Neural cell (in vitro differentiated cells): ENCODE results near the gene TMEM190. TPM values are rescaled to one million over a fixed set of nuclear protein-coding genes. Genes with fewer than 3 reads are reported as not detected.

Source experiments
- H2AFZ ChIP-seq: fragments of 200-600, 300-800 bp; sonication (generic), shearing (Covaris generic); 2 replicates; pipeline ENCODE4 v1.6.0; 2014; ENCODE audit warnings: low read depth, mild to moderate bottlenecking, antibody characterized with exemption, low read length, moderate library complexity
- H3F3A ChIP-seq: fragments of 200-600 bp; shearing (Covaris generic); 2 replicates; pipeline ENCODE4 v1.6.1; 2016; ENCODE audit warnings: mild to moderate bottlenecking, moderate library complexity, mixed read lengths, antibody characterized with exemption, low read length; ENCODE audit not compliant: insufficient read depth, poor library complexity, severe bottlenecking
- H3K27ac ChIP-seq: fragments of 200-600, 300-800 bp; sonication (generic), shearing (Covaris generic); 2 replicates; pipeline ENCODE4 v1.5.1; 2014; ENCODE audit warnings: mild to moderate bottlenecking, low read length, moderate library complexity
- H3K27me3 ChIP-seq: fragments of 300-800, 200-600 bp; sonication (generic), shearing (Covaris generic); 2 replicates; pipeline ENCODE4 v1.6.0; 2014; ENCODE audit warnings: mild to moderate bottlenecking, low read depth, low read length, moderate library complexity; ENCODE audit not compliant: insufficient read depth
- H3K36me3 ChIP-seq: fragments of 300-800, 200-600 bp; sonication (generic), shearing (Covaris generic); 2 replicates; pipeline ENCODE4 v1.5.1; 2014; ENCODE audit warnings: mild to moderate bottlenecking, antibody characterized with exemption, low read length, moderate library complexity; ENCODE audit not compliant: insufficient read depth
- H3K4me2 ChIP-seq: fragments of 300-800, 200-600 bp; sonication (generic), shearing (Covaris generic); 2 replicates; pipeline ENCODE4 v1.6.0; 2014; ENCODE audit warnings: mild to moderate bottlenecking, low read length
- H3K4me3 ChIP-seq: fragments of 300-800, 200-600 bp; sonication (generic), shearing (Covaris generic); 2 replicates; pipeline ENCODE4 v1.5.1; 2014; ENCODE audit warnings: mild to moderate bottlenecking, low read length, moderate library complexity
- H3K79me2 ChIP-seq: fragments of 200-600 bp; shearing (Covaris generic); replicated peaks from 2 replicates; pipeline ENCODE4 v1.6.0; 2014; ENCODE audit warnings: mild to moderate bottlenecking, low read length, moderate library complexity; ENCODE audit not compliant: insufficient read depth
- H3K9ac ChIP-seq: fragments of 300-800, 200-600 bp; sonication (generic), shearing (Covaris generic); 2 replicates; pipeline ENCODE4 v1.6.1; 2016; ENCODE audit warnings: mild to moderate bottlenecking, low read length, mixed read lengths
- H3K9me2 ChIP-seq: fragments of 200-600 bp; shearing (Covaris generic); 2 replicates; pipeline ENCODE4 v1.6.1; 2016; ENCODE audit warnings: mild to moderate bottlenecking, low read length, mixed read lengths; ENCODE audit not compliant: insufficient read depth
- H3K9me3 ChIP-seq: fragments of 200-600, 300-800 bp; sonication (generic), shearing (Covaris generic); 2 replicates; pipeline ENCODE4 v1.6.1; 2016; ENCODE audit warnings: mild to moderate bottlenecking, mixed run types, low read length, moderate library complexity, mixed read lengths
- H4K20me1 ChIP-seq: fragments of 200-600 bp; shearing (Covaris generic); 2 replicates; pipeline ENCODE4 v1.6.1; 2016; ENCODE audit warnings: mild to moderate bottlenecking, mixed run types; ENCODE audit not compliant: insufficient read depth
- CTCF ChIP-seq: fragments of 450-650 bp; IDR thresholded peaks from 2 replicates; pipeline ENCODE4 v1.5.1; 2014; ENCODE audit warnings: antibody characterized with exemption, mild to moderate bottlenecking, moderate library complexity; ENCODE audit not compliant: poor library complexity, severe bottlenecking
- EP300 ChIP-seq: fragments of 450-650 bp; conservative IDR thresholded peaks from 2 replicates; pipeline ENCODE4 v1.6.1; 2014; ENCODE audit warnings: antibody characterized with exemption, mild to moderate bottlenecking, moderate library complexity; ENCODE audit not compliant: poor library complexity, severe bottlenecking
- EZH2 ChIP-seq: fragments of 200-600, 300-800 bp; shearing (Covaris generic), sonication (generic); IDR thresholded peaks from 2 replicates; pipeline ENCODE4 v1.6.1; 2014; ENCODE audit warnings: antibody characterized with exemption, low read length, borderline replicate concordance, mild to moderate bottlenecking; ENCODE audit not compliant: insufficient read depth, poor library complexity, severe bottlenecking
- MXI1 ChIP-seq: fragments of 450-650 bp; conservative IDR thresholded peaks from 2 replicates; pipeline ENCODE4 v1.6.1; 2014; ENCODE audit warnings: antibody characterized with exemption, mild to moderate bottlenecking; ENCODE audit not compliant: poor library complexity, severe bottlenecking
- TAF1 ChIP-seq: IDR thresholded peaks from 2 replicates; pipeline ENCODE4 v1.6.1; 2012; ENCODE audit warnings: low read depth
- polyA plus RNA-seq: library from polyadenylated mRNA; depleted of rRNA; stranded (reverse); fragments of >200 nt; gene quantifications from 2 replicates; pipeline ENCODE4 v1.2.3, GENCODE V29; 2014

Gene TMEM190
- polyA plus RNA-seq, 1 donor from 2014 or later = not detected

- TF ChIP-seq EZH2 (no peak), MXI1 (no peak)
- no peak overlapping the region for H2AFZ ChIP-seq
- peaks cover 7% of the 10 kb centered on the region for H3K79me2 ChIP-seq
- H3K27ac ChIP-seq = no peak overlapping the region
- H3K9ac ChIP-seq = no peak overlapping the region
- H3K9me3 ChIP-seq = no peaks in the 10 kb centered on the region
- no peaks in the 10 kb centered on the region for H3K36me3 ChIP-seq
- H3K27me3 ChIP-seq = no peaks in the 10 kb centered on the region
- H3K4me3 ChIP-seq = no peak overlapping the region
- no peaks in the 10 kb centered on the region for H3F3A ChIP-seq
- H4K20me1 ChIP-seq = peaks cover 5% of the 10 kb centered on the region
- H3K4me2 ChIP-seq = no peak overlapping the region
- H3K9me2 ChIP-seq = no peaks in the 10 kb centered on the region
Observed at GRCh38 chr19:55345101-55345817, 31.4 kb upstream of the TMEM190 start.

- Histone ChIP-seq H3K4me3 (no peak overlapping the region), H2AFZ (no peak overlapping the region), H3K36me3 (no peaks in the 10 kb centered on the region), H3F3A (no peaks in the 10 kb centered on the region), H3K9me2 (no peaks in the 10 kb centered on the region), H3K27ac (no peak overlapping the region), H3K9me3 (no peaks in the 10 kb centered on the region), H4K20me1 (peaks cover 5% of the 10 kb centered on the region), H3K4me2 (no peak overlapping the region), H3K27me3 (no peaks in the 10 kb centered on the region), H3K79me2 (no peaks in the 10 kb centered on the region), H3K9ac (no peak overlapping the region)
- no peak for TF ChIP-seq EZH2
Observed at GRCh38 chr19:55345818-55346724, 30.6 kb upstream of the TMEM190 start.

- H3K9me2 ChIP-seq = no peaks in the 10 kb centered on the region
- H3K4me2 ChIP-seq = no peak overlapping the region
- H3K4me3 ChIP-seq = no peak overlapping the region
- H3K9ac ChIP-seq = no peak overlapping the region
- H3K36me3 ChIP-seq = no peaks in the 10 kb centered on the region
- no peaks in the 10 kb centered on the region for H3K79me2 ChIP-seq
- H3K27ac ChIP-seq = no peak overlapping the region
- H3F3A ChIP-seq = no peaks in the 10 kb centered on the region
- TF ChIP-seq CTCF (no peak), TAF1 (no peak), EP300 (no peak)
- no peak overlapping the region for H2AFZ ChIP-seq
- no peaks in the 10 kb centered on the region for H4K20me1 ChIP-seq
- no peaks in the 10 kb centered on the region for H3K9me3 ChIP-seq
- peaks cover 7% of the 10 kb centered on the region for H3K27me3 ChIP-seq
Observed at GRCh38 chr19:55346725-55347441, 29.7 kb upstream of the TMEM190 start.
